HG03565 (cell line): ENCODE measurements around the gene MBTD1.
A peak's percentile ranks its signal among the peaks of the same experiment; 100 is the strongest.
"Not testable (repeated sequence)": the region's sequence is repeated elsewhere in the genome, so short reads cannot be mapped to it uniquely, and the experiment has no call there.

ENCODE experiments used
- ATAC-seq: cut with Tn5 transposase; IDR thresholded peaks from one replicate; pipeline ENCODE4 v1.9.1; 2021; ENCODE audit warnings: mild to moderate bottlenecking, moderate library complexity; ENCODE audit not compliant: unreplicated experiment

MBTD1 gene

GRCh38 chr17:51191895-51192294 is 68.0 kb downstream of the MBTD1 start:
- no peak for ATAC-seq

GRCh38 chr17:51189628-51190027 is 70.2 kb downstream of the MBTD1 start:
- ATAC-seq, result no peak

DNA sequence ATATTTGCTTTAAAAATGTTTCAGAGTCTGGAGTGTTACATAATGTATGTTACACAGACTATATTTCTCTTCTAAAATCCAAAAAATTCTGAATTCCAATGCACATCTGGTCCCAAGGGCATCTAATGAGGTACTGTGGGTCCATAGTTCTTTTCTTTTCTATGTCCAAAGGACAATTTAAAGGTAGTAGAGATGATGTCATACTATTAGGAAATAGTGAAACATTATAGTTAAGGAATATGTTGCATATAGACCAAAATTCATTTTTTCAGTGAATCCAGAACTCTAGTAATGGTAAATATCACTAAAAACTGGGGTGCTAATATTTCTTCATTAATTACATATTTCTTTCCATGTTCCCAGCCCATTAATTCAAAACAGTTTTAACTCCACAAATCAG is 70.7 kb downstream of the MBTD1 start:
- ATAC-seq, result no peak

DNA sequence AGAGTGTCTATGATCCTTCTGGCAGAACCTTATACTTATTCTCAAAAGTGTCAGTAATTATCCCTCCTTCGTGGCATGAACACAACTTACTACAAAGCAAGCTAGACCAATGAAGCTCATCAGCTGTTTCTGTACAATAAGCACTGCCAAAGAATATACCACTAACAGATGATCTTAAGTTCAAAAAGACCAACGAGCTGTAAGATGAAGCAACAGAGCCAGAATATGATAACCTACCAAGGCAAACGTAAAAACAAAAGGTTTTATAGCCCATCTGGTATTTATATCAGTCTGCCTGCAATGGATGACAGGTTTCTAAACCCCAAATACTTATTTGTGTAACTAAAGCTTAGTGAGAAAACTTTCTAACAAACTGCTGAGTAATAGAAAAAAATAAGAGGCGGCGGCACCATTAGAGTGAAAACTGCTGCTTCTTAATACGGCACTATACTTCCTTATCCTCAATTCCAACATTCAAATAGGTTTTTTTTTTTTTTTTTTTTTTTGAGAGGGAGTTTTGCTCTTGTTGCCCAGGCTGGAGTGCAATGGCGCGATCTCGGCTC is 71.5 kb downstream of the MBTD1 start:
- ATAC-seq, result no peak

DNA sequence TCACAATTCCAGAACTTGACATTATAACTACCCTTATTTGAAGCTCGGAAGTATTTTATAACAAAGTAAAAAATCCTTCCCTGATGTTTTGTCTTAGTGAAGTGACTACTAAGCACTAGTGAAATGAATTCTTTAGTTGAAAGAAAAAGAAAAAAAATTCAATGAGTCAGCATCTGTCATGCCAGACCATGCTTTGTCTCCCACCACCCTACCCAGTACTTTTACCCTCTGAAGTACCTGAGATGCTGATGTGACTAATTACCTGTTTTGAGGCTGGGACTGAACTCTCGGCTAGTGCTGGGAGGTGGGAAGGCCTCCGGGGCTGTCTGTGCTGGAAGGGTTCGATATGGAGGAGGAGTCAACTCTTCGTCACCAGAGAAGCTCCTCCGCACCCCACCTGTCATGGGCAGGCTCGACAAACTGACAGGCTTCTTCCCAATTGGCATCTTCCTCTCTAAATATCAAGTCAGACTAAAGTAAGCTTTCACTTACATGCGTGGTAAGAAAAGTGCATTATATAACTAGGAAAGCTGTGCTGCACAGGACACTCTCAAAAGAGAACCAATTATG is 74.0 kb downstream of the MBTD1 start:
- no peak for ATAC-seq

DNA sequence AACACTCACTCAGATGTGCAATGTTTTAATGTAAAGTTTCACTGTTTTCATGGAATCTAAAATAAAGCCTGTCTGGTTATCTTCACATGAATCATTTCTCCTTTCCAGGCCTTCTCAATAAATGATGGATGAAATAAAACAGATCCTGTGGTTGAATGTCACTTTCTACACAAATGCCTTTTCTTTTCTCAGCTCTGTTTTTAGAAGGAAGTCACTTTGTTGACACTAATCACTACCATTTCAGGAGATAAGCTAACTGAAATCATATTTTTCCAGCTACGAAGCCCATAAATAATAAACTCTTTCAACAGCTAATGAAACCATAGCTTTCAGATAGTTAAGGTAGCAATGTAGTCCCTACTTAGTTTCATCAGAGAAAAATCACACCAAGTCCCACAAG is 75.7 kb downstream of the MBTD1 start:
- ATAC-seq, result no peak

DNA sequence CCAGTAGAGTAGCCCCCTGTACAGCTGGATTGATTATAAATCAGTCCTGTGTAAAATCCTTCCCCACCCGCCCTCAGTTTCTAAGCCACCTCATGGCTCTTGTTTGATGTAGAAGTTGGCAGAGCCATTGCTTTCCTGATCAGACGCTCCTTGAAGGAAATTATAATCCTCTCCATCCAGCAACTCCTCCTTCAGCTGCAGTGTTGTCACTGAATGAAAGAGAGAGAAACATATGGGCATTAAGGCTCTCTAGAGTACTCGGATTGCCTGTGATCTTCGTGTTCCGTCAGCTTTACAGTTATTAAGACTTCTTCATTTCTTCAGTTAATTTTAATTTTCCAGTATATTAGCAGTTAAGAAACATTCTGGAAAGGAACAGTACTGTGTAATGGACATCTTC is 79.4 kb downstream of the MBTD1 start:
- ATAC-seq, result no peak

GRCh38 chr17:51172030-51172429 is 87.8 kb downstream of the MBTD1 start:
- not testable (repeated sequence) for ATAC-seq

DNA sequence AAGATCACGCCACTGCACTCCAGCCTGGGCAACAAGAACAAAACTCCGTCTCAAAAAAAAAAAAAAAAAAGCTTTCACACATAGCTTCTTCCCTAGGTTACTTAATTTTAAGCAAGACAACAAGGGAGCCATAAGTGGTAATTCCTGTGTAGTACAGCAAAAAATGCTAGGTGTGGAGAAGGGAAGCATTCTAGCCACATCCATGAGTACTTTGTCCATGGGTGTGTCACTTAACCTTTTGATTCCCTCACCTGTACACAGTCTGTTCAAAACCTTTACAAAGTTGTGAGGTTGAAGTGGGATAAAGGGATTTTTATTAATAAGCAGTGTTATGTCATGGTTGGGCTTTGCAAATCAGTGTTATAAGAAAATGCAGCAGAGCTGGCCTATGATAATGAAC is 89.1 kb downstream of the MBTD1 start:
- no peak for ATAC-seq

- ATAC-seq, result no peak
Measured at GRCh38 chr17:51169340-51169739, 90.5 kb downstream of the MBTD1 start.

- ATAC-seq, result peak; percentile 33
Measured at GRCh38 chr17:51166987-51167931, 92.6 kb downstream of the MBTD1 start.

DNA sequence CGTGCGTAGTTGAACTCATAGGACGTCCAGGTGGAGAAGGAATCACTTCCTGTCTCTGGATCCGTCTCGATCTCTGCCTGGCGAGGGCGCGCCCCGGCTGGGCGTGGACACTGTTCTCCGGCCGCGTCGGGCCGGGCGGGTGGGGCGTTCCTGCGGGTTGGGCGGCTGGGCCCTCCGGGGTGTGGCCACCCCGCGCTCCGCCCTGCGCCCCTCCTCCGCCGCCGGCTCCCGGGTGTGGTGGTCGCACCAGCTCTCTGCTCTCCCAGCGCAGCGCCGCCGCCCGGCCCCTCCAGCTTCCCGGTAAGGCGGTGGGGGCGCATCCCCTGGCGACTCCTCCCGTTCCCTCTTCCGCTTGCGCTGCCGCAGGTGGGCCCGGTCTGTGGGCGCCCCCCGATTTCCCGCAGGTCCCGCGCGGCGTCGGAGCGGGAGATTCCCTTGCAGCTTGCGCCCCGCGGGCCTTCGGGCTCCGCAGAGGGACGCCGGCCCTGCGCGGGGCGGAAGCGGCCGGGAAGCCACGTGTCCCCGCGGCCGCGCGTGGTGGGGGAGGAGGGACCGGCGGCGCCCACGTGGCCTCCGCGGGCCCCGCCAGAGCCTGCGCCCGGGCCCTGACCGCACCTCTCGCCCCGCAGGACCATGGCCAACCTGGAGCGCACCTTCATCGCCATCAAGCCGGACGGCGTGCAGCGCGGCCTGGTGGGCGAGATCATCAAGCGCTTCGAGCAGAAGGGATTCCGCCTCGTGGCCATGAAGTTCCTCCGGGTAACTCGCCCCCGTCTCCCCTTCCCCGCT is 93.5 kb downstream of the MBTD1 start, which contains the start of gene NME2:
NME2 (plus strand) TSS at position 214 of the 789 bp plus-strand sequence; CDS start at position 634, 420 bp downstream.
- peak; percentile 67 for ATAC-seq

GRCh38 chr17:51165680-51166197 is 94.1 kb downstream of the MBTD1 start:
- no peak for ATAC-seq

DNA sequence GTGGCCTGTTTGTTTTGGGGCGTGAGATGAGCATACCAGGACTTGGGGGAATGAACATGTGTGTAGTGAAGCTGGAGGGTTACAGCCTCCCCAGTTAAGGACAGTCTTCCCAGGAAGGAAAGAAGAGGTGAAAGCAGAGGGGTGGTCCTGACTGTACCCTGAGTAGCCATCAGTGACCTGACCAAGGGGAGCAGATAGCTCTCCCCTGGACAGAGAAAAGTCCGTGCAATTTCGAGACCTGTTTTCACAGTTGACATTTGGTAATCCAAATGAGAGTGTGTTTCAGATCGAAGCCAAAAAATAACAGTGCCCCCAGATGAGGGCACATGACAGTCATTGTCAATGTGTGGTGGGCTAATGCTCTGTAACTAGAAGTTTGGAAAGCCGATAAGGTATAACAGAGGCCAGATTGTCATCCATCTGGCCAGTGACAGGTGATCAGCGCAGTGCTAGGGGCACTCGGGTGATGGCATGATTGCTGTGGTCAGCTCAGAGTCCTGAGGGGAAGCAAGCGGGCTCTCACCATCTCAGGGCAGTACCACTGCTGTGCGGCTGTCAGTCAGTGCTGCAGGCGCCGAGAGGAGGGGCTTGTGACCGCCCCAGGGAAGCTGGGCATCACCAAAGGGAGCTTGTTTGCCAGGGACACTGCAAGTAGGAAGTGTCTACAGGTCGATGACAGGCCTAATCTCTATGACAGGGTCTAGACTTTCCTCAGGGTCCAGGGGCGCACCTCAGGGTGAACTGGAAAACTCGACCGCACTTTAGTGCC is 94.8 kb downstream of the MBTD1 start:
- ATAC-seq, result no peak

DNA sequence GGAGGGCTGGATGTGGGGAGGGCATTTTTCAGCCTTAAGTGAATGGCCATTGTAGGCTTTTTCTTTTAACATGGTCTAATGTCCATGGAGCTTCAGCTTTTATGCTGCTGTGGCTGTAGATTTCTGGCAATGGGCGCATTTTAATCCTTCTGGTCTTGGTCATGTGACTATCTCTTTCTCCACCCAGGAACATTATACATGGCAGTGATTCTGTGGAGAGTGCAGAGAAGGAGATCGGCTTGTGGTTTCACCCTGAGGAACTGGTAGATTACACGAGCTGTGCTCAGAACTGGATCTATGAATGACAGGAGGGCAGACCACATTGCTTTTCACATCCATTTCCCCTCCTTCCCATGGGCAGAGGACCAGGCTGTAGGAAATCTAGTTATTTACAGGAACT is 98.3 kb downstream of the MBTD1 start:
- ATAC-seq, result no peak

DNA sequence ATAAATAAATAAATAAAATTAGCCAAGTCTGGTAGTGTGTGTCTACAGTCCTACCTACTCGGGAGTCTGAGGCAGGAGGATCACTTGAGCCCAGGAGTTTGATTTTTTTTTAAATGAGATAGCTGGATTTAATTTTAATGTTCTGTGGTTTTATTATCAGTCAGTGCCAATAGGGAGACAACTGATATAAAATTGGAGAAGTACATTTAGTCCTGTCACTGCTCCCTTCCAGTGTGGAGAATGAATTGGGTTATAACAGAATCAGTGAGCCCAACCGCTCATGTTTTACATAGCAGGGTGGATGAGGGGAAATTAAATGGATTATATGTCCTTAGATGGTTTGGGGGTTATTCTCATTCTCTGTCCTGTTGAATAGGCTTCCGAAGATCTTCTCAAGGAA is 100.2 kb downstream of the MBTD1 start:
- no peak for ATAC-seq

DNA sequence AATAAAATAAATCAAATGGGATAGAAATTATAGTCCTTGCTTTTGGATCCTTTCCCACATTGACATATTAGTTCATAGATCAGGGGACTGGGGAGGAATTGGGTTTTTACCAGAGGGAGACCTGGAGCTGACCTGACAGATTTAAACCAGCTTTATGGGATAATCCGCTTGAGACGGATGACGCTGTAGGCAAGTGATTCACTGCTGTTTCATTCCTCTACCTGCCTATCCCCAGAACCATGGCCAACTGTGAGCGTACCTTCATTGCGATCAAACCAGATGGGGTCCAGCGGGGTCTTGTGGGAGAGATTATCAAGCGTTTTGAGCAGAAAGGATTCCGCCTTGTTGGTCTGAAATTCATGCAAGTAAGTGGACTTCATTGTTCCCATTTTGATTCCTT is 104.4 kb downstream of the MBTD1 start:
- ATAC-seq, result no peak

DNA sequence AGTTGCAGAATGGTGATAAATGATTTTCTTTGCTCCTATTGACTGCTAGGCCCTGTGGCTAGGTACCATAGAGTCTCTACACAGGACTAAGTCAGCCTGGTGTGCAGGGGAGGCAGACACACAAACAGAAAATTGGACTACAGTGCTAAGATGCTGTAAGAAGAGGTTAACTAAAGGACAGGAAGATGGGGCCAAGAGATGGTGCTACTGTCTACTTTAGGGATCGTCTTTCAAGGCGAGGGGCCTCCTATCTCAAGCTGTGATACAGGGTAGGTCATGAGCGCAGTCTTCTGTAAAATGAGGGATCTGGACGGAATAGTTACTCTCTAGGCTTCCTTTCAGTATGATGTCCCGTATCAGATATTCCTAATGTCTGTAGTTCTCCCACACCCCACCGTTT is 105.7 kb downstream of the MBTD1 start:
- no peak for ATAC-seq

DNA sequence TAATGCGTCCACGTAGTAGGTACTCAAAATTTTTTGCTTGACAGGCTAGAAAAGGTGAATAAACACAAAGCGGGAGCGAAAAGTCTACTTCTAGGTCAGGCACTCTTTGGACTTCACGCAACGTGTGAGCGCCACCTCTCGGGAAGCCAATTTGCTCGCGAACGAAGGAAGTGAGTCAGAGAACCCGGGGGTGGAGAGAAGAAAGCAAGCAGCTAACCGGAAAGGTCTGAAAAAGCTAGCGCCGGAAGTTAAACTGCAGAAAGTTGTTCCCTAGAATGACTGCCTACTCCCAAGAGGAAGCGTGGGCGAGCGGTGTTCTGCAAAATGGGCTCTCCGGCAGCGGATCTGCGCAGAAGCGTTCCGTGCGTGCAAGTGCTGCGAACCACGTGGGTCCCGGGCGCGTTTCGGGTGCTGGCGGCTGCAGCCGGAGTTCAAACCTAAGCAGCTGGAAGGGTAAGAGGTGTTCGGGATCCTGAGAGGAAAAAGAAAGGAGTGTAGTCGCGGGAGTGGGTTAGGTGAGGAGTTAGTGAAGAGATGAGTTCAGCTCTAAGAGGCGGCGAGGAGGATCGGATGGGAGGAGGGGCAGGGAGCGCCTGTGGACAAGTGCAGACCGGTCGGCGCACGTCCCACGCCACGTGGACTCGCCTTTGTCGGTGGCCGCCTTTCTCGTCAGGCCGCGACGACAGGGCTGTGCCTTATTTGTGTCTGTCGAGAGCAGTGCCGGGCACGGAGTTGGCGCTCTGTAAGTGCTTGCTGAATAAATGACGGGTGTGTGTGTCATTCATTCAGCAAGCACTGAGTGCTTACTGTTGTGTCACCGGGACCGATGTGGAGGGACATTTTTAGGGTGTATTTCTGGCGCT is 106.4 kb downstream of the MBTD1 start, which contains the start of gene NME1:
NME1 (plus strand) TSS at position 350 of the 863 bp plus-strand sequence. CDS start 2,096 bp downstream, outside the sequence.
- ATAC-seq, result peak; percentile 87
